ENCODE results near the gene PTPRF. TPM values are rescaled to one million over a fixed set of nuclear protein-coding genes. Genes with fewer than 3 reads are reported as not detected.

PTPRF gene
- total RNA-seq, 1 donor from 2014 or later = 71.1 TPM

- Mint-ChIP-seq H3K27ac (no peak overlapping the region), H3K9me3 (no peaks in the 10 kb centered on the region), H3K4me1 (no peaks in the 10 kb centered on the region), H3K27me3 (ENCODE audit: insufficient read depth, low read depth) (peaks cover 2% of the 10 kb centered on the region), H3K4me3 (no peak overlapping the region), H3K36me3 (peaks cover 38% of the 10 kb centered on the region)
- peaks cover 36% of the 10 kb centered on the region for H4K20me1 ChIP-seq (ENCODE audit: low read depth)
- H3K4me2 ChIP-seq = no peak overlapping the region
- no peaks in the 10 kb centered on the region for H3K27me3 ChIP-seq
- peaks cover 3% of the 10 kb centered on the region for H3F3A ChIP-seq (ENCODE audit: low read depth)
- H3K4me3 ChIP-seq = no peak overlapping the region
- no peak overlapping the region for H3K9ac ChIP-seq
- H2AFZ ChIP-seq (replicated peaks) = no peak overlapping the region
- no peaks in the 10 kb centered on the region for H3K4me1 ChIP-seq
- no peak for TF ChIP-seq EZH2 (IDR thresholded peaks at IDR 0.05)
- no peak for TF ChIP-seq EZH2phosphoT487 (IDR thresholded peaks at IDR 0.05)
- no peak for TF ChIP-seq CTCF (IDR thresholded peaks at IDR 0.05)
- H3K9me3 ChIP-seq (ENCODE audit: low read depth) = no peaks in the 10 kb centered on the region
- no peak overlapping the region for H3K27ac ChIP-seq
- H3K36me3 ChIP-seq = peaks cover 11% of the 10 kb centered on the region
- peaks cover 7% of the 10 kb centered on the region for H3K79me2 ChIP-seq (ENCODE audit: low read depth)
- no peak for DNase-seq (ENCODE audit: low spot score)
Observed at GRCh38 chr1:43660355-43660754, 129.7 kb downstream of the PTPRF start.

- TF ChIP-seq CTCF (IDR thresholded peaks at IDR 0.05) (no peak), EZH2 (IDR thresholded peaks at IDR 0.05) (no peak)
- H2AFZ ChIP-seq (replicated peaks) = no peak overlapping the region
- H3K4me3 Mint-ChIP-seq = no peak overlapping the region
- peaks cover 7% of the 10 kb centered on the region for H3K79me2 ChIP-seq (ENCODE audit: low read depth)
- H3K4me1 ChIP-seq = no peaks in the 10 kb centered on the region
- no peak overlapping the region for H3K9ac ChIP-seq
- DNase-seq (ENCODE audit: low spot score) = no peak
- no peaks in the 10 kb centered on the region for H3K9me3 ChIP-seq (ENCODE audit: low read depth)
- peaks cover 2% of the 10 kb centered on the region for H3K27me3 Mint-ChIP-seq (ENCODE audit: insufficient read depth, low read depth)
- H3K4me2 ChIP-seq = no peak overlapping the region
- H3F3A ChIP-seq (ENCODE audit: low read depth) = no peaks in the 10 kb centered on the region
- no peak overlapping the region for H3K27ac Mint-ChIP-seq
- no peaks in the 10 kb centered on the region for H3K27me3 ChIP-seq
- H4K20me1 ChIP-seq (ENCODE audit: low read depth) = peaks cover 36% of the 10 kb centered on the region
- H3K27ac ChIP-seq = no peak overlapping the region
- H3K36me3 ChIP-seq = peaks cover 11% of the 10 kb centered on the region
- H3K4me3 ChIP-seq = no peak overlapping the region
- no peaks in the 10 kb centered on the region for H3K9me3 Mint-ChIP-seq
- H3K4me1 Mint-ChIP-seq = no peaks in the 10 kb centered on the region
- H3K36me3 Mint-ChIP-seq = peaks cover 54% of the 10 kb centered on the region
Observed at GRCh38 chr1:43664369-43664768, 133.7 kb downstream of the PTPRF start.

- H3F3A ChIP-seq (ENCODE audit: low read depth) = no peaks in the 10 kb centered on the region
- H3K4me2 ChIP-seq = no peak overlapping the region
- peaks cover 5% of the 10 kb centered on the region for H3K79me2 ChIP-seq (ENCODE audit: low read depth)
- H2AFZ ChIP-seq (replicated peaks) = no peak overlapping the region
- no peaks in the 10 kb centered on the region for H3K9me3 Mint-ChIP-seq
- H3K27ac ChIP-seq = no peak overlapping the region
- H3K4me1 Mint-ChIP-seq = no peaks in the 10 kb centered on the region
- no peak overlapping the region for H3K9ac ChIP-seq
- no peaks in the 10 kb centered on the region for H3K36me3 ChIP-seq
- no peaks in the 10 kb centered on the region for H3K4me1 ChIP-seq
- H3K9me3 ChIP-seq (ENCODE audit: low read depth) = no peaks in the 10 kb centered on the region
- H3K27ac Mint-ChIP-seq = no peak overlapping the region
- no peak overlapping the region for H3K4me3 Mint-ChIP-seq
- no peak for TF ChIP-seq EZH2phosphoT487 (IDR thresholded peaks at IDR 0.05)
- no peak for TF ChIP-seq CTCF (IDR thresholded peaks at IDR 0.05)
- no peak for TF ChIP-seq EZH2 (IDR thresholded peaks at IDR 0.05)
- no peaks in the 10 kb centered on the region for H3K27me3 ChIP-seq
- H3K36me3 Mint-ChIP-seq = peaks cover 58% of the 10 kb centered on the region
- DNase-seq (ENCODE audit: low spot score) = no peak
- H4K20me1 ChIP-seq (ENCODE audit: low read depth) = peaks cover 28% of the 10 kb centered on the region
- no peak overlapping the region for H3K4me3 ChIP-seq
- peaks cover 2% of the 10 kb centered on the region for H3K27me3 Mint-ChIP-seq (ENCODE audit: insufficient read depth, low read depth)
Observed at GRCh38 chr1:43666608-43667007, 135.9 kb downstream of the PTPRF start.
